ENCODE measurements around the gene MSI2. TPM values are rescaled to one million over a fixed set of nuclear protein-coding genes. Genes with fewer than 3 reads are reported as not detected.

Gene MSI2
- total and polyA plus RNA-seq, 2 donors (not counting 1 experiment from before 2014, with no cell fraction given), result 16.1 to 196 TPM

DNA sequence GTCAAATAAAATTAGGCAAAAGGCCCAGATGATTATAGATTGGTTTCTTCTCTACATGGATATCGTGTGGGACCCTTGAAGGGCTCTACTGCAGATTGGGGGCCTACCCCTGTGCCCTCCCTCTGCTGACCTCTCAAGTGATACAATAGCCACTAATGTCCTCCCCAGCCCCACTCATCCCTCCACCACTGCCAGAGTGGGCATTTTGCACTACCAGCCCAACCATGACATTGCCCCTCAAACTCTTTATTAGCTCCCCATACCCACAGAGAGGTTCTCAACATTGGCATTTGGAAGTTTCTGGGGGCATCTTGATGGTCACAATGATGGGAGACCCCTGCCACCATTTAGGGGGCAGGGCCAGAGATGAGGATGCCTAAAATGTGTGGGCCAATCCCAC lies 446.9 kb downstream of the MSI2 start:
- WGBS (ENCODE audit: insufficient coverage), result 100% methylated on average over 1 of the region's 1 CpG
- H2AFZ ChIP-seq (ENCODE audit: insufficient read depth, low read depth, low read length, poor library complexity, severe bottlenecking), result no peak overlapping the region
- POLR2A ChIA-PET, result no interaction called here
- H4K20me1 ChIP-seq (ENCODE audit: control insufficient read depth, insufficient read depth, low read length, poor library complexity, severe bottlenecking), result no peaks in the 10 kb centered on the region
- intact Hi-C loops (cut with micrococcal nuclease), result no loop called here
- no peak overlapping the region for H3K4me2 ChIP-seq (replicated peaks; ENCODE audit: low read depth, low read length, poor library complexity, severe bottlenecking)
- CTCF ChIA-PET, result no interaction called here
- H3K9me3 ChIP-seq (ENCODE audit: control extremely low read depth in 1 of 3, control insufficient read depth in 2 of 3, insufficient read depth in 1 of 3, low read length in 2 of 3), result no peaks in the 10 kb centered on the region
- peaks cover 8 to 10% of the 10 kb centered on the region in 2 donors for H3K4me1 ChIP-seq (ENCODE audit: control insufficient read depth in 2 of 2, insufficient read depth in 2 of 2, low read length in 2 of 2)
- no peaks in the 10 kb centered on the region for H3K27me3 ChIP-seq (replicated peaks in 1 of 4; ENCODE audit: control extremely low read depth in 1 of 4, control insufficient read depth in 3 of 4, insufficient read depth in 4 of 4, low read length in 3 of 4)
- no peaks in the 10 kb centered on the region for H3K27me3 Mint-ChIP-seq
- no peak for DNase-seq
- no peak overlapping the region for H3K27ac Mint-ChIP-seq
- no peak for ATAC-seq (ENCODE audit: low read depth)
- H3K4me1 Mint-ChIP-seq, result peaks cover 6% of the 10 kb centered on the region
- H3K27ac ChIP-seq (ENCODE audit: low read length in 2 of 2), result no peak overlapping the region
- H3K4me3 ChIP-seq (ENCODE audit: control extremely low read depth in 1 of 5, extremely low read depth in 1 of 5, insufficient read depth in 1 of 5, low read depth in 2 of 5, low read length in 4 of 5), result no peak overlapping the region
- no peaks in the 10 kb centered on the region for H3K9me3 Mint-ChIP-seq (ENCODE audit: insufficient read depth)
- H3K9ac ChIP-seq (ENCODE audit: low read length), result no peak overlapping the region
- H3K79me2 ChIP-seq (ENCODE audit: control insufficient read depth, insufficient read depth, low read length), result no peaks in the 10 kb centered on the region
- no peak overlapping the region for H3K4me3 Mint-ChIP-seq
- H3K36me3 ChIP-seq (replicated peaks in 1 of 2; ENCODE audit: control extremely low read depth in 1 of 2, control insufficient read depth in 1 of 2, extremely low read depth in 1 of 2, insufficient read depth in 2 of 2, low read length in 1 of 2), result no peaks in the 10 kb centered on the region
- TF ChIP-seq, protein P1, sequence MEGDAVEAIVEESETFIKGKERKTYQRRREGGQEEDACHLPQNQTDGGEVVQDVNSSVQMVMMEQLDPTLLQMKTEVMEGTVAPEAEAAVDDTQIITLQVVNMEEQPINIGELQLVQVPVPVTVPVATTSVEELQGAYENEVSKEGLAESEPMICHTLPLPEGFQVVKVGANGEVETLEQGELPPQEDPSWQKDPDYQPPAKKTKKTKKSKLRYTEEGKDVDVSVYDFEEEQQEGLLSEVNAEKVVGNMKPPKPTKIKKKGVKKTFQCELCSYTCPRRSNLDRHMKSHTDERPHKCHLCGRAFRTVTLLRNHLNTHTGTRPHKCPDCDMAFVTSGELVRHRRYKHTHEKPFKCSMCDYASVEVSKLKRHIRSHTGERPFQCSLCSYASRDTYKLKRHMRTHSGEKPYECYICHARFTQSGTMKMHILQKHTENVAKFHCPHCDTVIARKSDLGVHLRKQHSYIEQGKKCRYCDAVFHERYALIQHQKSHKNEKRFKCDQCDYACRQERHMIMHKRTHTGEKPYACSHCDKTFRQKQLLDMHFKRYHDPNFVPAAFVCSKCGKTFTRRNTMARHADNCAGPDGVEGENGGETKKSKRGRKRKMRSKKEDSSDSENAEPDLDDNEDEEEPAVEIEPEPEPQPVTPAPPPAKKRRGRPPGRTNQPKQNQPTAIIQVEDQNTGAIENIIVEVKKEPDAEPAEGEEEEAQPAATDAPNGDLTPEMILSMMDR (IDR thresholded peaks at IDR 0.05), result no peak
- TF ChIP-seq EZH2 (IDR thresholded peaks at IDR 0.05; ENCODE audit: borderline replicate concordance, insufficient read depth, low read depth, low read length, poor library complexity, severe bottlenecking), result no peak

DNA sequence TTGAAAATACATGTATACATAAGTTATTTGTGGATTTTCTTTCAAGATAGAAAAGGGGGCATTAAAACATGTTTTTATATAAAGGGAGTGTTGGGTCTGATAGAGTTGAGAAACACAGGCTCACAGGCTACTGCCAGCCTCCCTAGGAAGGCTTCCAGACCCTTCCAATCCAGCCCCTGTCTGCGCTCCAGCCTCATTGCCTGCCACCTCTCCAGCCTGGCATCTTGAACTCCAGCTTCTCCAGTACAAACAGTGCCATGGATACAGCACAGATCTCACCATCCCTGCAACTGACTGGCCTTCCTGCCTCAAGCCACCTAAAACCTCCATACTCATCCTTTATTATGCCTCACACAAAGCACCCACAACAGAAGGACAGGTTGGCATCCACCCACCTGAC lies 448.1 kb downstream of the MSI2 start:
- H3K9ac ChIP-seq (ENCODE audit: low read length), result no peak overlapping the region
- no peak overlapping the region for H3K4me3 ChIP-seq (ENCODE audit: control extremely low read depth in 1 of 5, extremely low read depth in 1 of 5, insufficient read depth in 1 of 5, low read depth in 2 of 5, low read length in 4 of 5)
- H3K4me3 Mint-ChIP-seq, result no peak overlapping the region
- H3K36me3 ChIP-seq (replicated peaks in 1 of 2; ENCODE audit: control extremely low read depth in 1 of 2, control insufficient read depth in 1 of 2, extremely low read depth in 1 of 2, insufficient read depth in 2 of 2, low read length in 1 of 2), result no peaks in the 10 kb centered on the region
- ChIA-PET POLR2A (no interaction called here), CTCF (no interaction called here)
- no peak overlapping the region for H3K27ac ChIP-seq (ENCODE audit: low read length in 2 of 2)
- H2AFZ ChIP-seq (ENCODE audit: insufficient read depth, low read depth, low read length, poor library complexity, severe bottlenecking), result no peak overlapping the region
- ATAC-seq (ENCODE audit: low read depth) (no peak), DNase-seq (no peak)
- H3K27ac Mint-ChIP-seq, result no peak overlapping the region
- no peaks in the 10 kb centered on the region for H3K79me2 ChIP-seq (ENCODE audit: control insufficient read depth, insufficient read depth, low read length)
- intact Hi-C loops (cut with micrococcal nuclease), result no loop called here
- peaks cover 1% of the 10 kb centered on the region for H3K4me1 Mint-ChIP-seq
- no peaks in the 10 kb centered on the region for H3K27me3 Mint-ChIP-seq
- no peak for TF ChIP-seq EZH2 (IDR thresholded peaks at IDR 0.05; ENCODE audit: borderline replicate concordance, insufficient read depth, low read depth, low read length, poor library complexity, severe bottlenecking)
- TF ChIP-seq, protein P1 (IDR thresholded peaks at IDR 0.05), result no peak
- H3K9me3 Mint-ChIP-seq (ENCODE audit: insufficient read depth), result no peaks in the 10 kb centered on the region
- no peaks in the 10 kb centered on the region for H4K20me1 ChIP-seq (ENCODE audit: control insufficient read depth, insufficient read depth, low read length, poor library complexity, severe bottlenecking)
- no peaks in the 10 kb centered on the region for H3K27me3 ChIP-seq (replicated peaks in 1 of 4; ENCODE audit: control extremely low read depth in 1 of 4, control insufficient read depth in 3 of 4, insufficient read depth in 4 of 4, low read length in 3 of 4)
- WGBS (ENCODE audit: insufficient coverage), result 100% methylated on average over 1 of the region's 1 CpG
- H3K4me2 ChIP-seq (replicated peaks; ENCODE audit: low read depth, low read length, poor library complexity, severe bottlenecking), result no peak overlapping the region
- no peaks in the 10 kb centered on the region for H3K9me3 ChIP-seq (ENCODE audit: control extremely low read depth in 1 of 3, control insufficient read depth in 2 of 3, insufficient read depth in 1 of 3, low read length in 2 of 3)
- H3K4me1 ChIP-seq (ENCODE audit: control insufficient read depth in 2 of 2, insufficient read depth in 2 of 2, low read length in 2 of 2), result peaks cover 0 to under 1% of the 10 kb centered on the region in 2 donors

Data from B cell (primary cell).